SH-SY5Y (cell line): ENCODE measurements around the gene UTP15.

ENCODE experiments used
- GATA2 ChIP-seq: IDR thresholded peaks from 2 replicates; pipeline ENCODE4 v1.6.1; 2011; ENCODE audit warnings: mild to moderate bottlenecking, low read depth, low read length
- GATA3 ChIP-seq: IDR thresholded peaks from 2 replicates; pipeline ENCODE4 v1.6.1; 2011; ENCODE audit warnings: low read depth, mild to moderate bottlenecking, low read length, moderate library complexity

The UTP15 gene, protein sequence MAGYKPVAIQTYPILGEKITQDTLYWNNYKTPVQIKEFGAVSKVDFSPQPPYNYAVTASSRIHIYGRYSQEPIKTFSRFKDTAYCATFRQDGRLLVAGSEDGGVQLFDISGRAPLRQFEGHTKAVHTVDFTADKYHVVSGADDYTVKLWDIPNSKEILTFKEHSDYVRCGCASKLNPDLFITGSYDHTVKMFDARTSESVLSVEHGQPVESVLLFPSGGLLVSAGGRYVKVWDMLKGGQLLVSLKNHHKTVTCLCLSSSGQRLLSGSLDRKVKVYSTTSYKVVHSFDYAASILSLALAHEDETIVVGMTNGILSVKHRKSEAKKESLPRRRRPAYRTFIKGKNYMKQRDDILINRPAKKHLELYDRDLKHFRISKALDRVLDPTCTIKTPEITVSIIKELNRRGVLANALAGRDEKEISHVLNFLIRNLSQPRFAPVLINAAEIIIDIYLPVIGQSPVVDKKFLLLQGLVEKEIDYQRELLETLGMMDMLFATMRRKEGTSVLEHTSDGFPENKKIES

DNA sequence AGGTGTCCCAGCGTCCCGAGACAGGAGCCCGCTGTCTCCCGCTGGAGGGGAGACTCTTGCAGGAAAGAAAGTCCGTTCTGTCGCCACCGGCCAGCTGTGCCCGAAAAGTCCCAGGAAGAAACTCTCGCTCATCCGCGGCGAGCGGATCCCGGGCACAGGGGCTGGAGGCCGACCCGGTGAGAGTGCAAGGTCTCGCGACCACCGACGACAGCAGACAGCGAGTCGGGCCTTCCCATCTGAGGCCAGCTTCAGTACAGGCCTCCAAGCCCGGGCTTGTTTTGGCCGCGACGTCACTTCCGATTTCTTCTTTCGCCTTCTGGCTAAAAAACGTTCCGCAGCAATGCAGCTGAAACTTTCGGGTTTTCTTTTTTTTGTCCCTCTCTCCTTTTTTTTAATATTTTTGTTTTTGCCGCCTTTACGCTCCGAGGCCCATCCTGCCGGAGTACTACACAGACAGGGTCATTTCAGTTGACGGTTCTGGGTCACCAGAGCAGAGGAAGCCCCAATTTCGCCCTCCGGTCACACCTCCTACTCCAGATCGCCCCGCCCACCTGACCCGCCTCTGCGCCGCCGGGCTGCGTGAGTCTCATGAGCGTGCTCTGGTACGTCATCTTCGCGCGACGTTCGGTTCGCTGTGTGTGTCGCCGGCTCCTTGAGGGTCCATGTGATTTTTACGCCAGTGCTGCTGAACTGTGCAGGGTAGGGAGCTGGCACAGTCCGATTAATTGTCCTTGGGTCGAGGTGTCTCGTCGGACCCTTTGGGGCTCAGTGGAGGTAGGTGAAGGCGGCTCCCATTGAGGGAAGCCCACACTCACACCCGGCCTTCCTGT is at the start of gene UTP15, which contains the start of gene ANKRA2:
Gene UTP15 (plus strand): TSS at position 605 of the 830 bp plus-strand sequence. CDS start 1,602 bp downstream, outside the sequence.
Gene ANKRA2 (minus strand): TSS at position 501 of the 830 bp plus-strand sequence. CDS start 2,758 bp downstream, outside the sequence.
- TF ChIP-seq GATA2 (no peak), GATA3 (no peak)

DNA sequence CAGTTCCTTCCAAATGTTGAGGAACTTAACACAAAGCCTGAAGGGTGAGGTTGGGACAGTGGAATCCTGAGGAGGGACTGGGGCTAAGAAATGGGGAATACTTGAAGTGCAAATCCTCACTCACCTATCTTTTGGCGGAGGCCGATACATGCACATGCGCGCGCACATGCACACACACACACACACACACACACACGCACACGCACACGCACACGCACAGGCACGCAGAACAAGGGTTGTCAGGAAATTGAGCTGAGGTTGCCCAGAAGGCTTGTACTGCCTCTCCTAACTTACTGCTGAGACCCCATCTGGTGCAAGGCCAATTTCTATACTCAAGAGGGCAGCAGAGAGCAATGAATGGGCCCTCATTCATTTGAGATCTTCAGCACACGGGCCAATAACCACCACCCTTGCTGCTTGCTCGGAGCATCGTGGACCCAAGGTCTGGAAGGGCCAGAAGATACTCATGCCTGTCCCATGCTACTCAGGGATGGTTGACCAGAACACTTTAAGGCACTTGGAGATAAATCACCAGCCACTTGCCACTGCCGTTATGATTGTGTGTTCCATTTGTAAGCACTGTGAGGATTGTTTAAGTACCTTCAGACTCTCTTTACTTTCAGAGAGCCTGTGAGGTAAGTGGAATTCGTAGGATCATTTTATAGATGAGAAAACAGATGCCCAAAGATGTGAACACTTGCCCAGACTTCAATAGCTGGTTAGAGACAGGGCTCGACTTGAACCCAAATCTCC is 45.8 kb upstream of the UTP15 start:
- TF ChIP-seq GATA2 (no peak), GATA3 (no peak)

DNA sequence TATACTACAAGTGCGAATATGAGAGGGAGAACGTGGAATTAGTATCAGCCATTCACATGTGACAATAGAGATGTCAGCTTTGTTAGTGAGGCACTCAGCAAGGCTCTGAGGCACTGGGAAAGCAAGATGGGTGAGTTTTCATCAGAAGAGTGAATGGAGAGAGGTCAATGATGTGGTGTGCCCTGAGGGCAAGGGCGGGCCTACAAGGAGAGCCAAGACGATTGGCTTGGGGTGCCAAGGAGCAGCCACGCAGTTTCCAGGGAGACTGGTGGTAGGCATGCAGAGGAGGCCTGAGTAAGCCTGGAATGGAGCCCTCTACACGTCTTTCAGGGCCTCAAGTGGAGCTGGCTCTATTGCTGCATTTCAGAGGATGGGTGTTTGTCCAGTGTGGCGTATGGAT is 42.6 kb upstream of the UTP15 start:
- TF ChIP-seq GATA3 (no peak), GATA2 (no peak)

DNA sequence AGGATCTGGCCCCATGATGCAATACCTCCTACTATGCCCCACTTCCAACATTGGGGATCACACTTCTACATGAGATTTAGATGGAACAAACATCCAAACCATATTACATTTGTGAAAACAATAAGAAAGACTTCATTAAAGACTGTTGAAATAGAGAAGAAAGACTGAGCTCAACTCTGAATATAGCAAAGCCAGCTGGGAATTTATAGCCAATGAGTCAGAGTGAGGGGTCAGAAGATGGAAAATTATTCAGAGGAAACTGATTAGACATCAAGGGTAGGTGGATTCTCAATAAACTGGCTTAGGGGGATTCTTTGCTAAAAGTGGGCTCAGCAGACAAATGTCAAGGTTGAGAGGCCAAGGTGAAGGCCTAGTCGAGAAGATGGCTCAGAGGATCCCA is 41.7 kb upstream of the UTP15 start:
- TF ChIP-seq GATA3 = no peak
- TF ChIP-seq GATA2 = no peak

DNA sequence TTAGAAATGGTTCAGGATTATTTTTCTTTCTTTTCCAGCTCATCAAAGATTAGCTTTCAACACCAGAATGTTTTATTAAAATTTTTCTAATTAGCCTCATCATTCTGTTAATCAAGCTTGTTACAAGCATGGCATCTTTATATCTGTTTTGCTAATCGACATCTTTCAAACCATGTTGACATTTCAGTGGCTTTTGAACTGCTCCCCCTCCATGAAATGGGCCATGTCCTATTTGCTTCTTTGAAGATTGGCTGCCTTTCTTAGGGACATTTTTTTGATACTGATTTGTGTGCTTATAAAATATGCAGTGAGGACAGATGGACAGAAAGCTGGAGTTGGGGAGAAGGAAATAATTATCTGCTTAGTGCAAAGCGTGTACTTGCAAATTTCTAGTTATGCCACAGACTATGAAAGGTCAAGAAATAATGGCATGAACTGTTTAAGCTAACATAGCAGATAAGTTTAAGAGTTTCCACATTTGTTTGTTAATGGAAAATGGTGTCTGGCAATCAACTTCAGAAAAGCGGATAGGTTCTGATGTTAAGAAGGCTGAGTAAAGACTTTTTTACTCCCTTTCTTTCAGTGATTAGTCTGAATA is 39.8 kb upstream of the UTP15 start:
- TF ChIP-seq GATA3 (no peak), GATA2 (no peak)

DNA sequence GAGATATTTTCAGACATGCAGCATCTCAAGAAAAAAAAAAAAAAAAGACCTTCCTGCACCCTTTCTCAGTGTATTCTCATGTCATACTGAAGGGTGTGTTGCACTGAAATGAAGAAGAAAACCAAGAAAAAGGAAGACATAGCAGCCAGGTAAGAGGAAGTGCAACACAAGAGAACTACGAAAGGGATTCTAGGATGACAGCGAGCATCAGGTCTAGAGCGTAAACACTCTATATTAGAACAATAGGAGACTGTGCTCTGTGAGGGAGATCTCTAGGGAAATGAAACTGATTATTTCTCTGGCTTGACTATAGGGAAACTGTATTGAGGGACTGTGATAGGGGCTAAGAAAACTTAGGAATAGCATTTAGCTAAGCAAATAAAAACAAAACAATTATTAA is 37.3 kb upstream of the UTP15 start:
- TF ChIP-seq GATA3 (no peak), GATA2 (no peak)

DNA sequence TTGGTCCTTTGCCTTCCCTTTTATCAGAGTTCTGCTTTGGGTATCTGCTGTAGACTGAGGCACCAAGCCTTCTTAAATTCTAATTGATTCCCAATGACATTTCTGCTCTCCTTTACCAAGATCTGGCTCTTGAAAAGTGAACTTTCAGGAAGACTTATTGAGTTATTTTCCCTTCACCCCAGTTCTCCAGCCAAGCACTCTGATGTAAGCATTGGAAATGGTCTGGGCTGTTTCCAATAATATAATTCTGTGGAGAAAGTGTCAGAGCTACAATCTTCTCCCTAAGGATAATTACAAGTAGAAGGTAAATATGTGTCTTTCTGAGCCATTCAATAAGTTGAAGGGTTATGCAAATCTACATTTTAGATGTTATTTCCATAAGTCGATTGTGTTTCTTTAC is 36.5 kb upstream of the UTP15 start:
- TF ChIP-seq GATA3 (no peak), GATA2 (no peak)

DNA sequence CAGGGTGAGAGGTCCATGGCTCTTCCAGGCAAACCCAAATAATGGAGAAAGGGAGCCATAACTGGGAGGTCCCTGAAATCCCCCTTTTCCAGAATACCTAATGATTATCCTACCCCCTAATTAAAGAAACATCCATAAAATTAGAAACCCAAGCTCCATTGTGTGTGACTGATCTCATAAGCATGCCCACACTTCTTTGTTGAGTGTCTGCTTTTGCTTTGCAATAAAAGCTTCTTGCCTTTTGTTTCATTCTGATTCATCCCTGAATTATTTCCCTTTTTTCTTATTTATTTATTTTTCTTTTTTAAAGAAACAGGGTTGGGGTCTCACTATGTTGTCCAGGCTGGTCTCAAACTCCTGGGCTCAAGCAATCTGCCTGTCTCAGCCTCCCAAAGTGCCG is 34.2 kb upstream of the UTP15 start:
- TF ChIP-seq GATA3 = no peak
- TF ChIP-seq GATA2 = no peak

DNA sequence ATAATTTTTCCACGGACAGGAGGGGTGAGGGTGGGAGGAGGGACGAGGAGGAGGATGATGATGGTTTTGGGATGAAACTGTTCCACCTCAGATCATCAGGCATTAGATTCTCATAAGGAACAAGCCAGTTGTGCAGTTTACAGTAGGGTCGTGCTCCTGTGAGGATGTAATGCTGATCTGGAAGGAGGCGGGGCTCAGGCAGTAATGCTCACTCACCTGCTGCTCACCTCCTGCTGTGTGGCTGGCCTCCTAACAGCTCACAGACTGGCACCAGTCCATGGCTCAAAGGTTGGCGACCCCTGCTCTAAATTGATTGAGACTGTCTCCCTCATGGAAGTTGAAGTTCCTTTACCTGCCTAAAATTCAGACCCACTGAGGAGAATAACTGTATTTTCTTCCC is 33.3 kb upstream of the UTP15 start:
- TF ChIP-seq GATA2 = no peak

DNA sequence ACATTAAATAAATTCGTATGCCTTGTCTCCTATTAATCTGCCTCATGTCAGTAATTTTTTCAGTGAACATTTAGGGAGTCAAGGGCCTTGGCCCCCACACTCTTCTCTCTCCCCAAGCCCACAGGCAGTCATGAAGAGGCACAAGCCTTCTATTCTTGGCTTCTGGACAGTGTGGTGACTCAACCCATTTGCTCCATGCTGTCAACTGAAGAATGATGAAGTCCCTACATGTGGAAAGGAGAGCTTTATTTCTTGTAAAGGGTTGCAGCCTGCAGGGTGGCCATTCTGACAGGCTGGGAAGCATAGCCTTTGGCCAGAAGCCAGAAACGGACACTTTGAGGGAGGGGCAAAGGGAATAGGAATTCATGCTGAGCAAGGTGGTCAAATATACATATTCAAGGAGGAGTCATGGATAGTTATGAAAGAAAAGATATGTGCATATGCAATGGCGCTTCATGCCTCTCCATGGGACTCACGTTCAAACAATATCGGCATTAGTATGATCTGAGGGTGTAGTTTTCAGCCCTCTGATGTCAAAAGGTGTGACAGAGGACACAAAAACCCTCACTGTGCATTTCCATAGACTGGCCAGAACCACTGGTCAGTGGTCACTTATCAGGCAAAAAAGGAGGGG is 31.4 kb upstream of the UTP15 start:
- TF ChIP-seq GATA3 = no peak
- TF ChIP-seq GATA2 = no peak

DNA sequence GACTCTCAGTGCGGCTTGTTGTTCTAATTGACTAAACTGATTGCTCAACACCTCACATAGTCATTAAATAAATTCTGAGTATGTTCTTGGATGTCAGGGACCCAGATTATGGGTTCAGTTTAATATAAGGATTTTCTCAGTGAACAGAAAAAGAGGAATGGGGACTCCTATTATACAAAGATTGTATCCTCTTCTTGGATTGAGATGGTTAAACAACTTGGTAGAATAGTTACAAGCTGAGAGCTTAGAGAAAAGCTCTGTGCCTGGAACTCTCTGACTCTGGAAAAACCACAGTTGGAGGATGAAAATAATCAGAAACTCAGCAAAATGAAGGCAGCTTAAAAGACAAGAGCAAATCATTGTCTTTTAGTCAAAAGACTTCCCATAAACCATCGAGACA is 30.6 kb upstream of the UTP15 start:
- TF ChIP-seq GATA3 (no peak), GATA2 (no peak)

DNA sequence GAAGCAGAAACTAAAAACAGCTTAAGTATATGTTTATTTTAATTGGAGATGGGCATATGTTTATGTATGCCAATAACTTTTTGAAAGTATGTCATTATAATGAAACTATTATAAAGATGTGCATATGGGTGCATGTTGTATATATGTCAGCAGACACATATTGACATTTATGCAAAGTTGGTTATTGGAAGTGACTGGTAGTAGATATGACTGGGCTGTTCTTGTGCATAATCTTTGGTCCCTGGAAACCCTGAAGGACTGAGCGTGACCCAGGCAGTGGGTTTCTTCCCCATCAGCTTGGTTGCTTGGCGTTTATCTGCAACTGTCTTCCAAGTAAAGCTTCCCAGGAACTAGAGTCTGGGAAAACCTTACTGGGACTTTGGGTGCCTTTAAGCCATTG is 25.8 kb upstream of the UTP15 start:
- TF ChIP-seq GATA3 (no peak), GATA2 (no peak)

DNA sequence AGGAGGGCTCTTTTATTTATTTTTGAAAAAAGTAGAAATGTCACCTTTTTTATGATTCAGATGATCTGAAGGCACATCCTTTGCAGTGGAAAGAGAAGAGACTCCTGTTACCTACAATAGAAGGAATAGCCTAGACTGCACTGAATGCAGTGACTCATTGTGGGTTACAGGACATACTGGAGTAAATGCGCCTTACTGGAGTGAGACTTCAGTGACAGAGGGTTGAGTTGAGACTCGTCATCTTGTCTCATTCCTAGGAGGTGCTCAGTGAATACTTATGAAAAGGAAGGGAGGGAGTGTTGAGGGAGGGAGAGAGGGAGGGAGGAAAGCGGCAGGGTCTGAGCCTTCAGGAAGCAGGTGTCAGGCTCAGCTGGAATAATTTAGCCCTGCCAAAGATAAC is 25.4 kb upstream of the UTP15 start:
- TF ChIP-seq GATA2 = no peak
- TF ChIP-seq GATA3 = no peak

DNA sequence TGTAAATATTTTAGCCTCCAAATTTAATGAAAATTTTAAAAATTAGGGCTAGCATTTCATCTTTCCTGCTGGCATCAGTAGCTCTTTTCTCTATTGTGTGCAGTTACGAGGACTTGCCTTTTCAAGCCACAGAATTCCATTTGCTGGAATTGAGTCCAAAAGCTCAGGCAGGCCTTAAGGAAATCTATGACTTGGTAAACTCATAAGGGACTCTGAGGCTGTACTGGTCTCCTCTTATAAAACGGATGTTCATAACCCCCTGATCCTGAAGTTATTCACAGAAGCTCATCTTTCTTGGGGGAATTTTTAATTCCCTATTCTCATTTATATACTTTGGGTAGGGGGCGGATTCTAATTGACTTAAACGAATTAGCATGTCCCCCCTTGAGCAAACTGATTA is 23.5 kb upstream of the UTP15 start:
- TF ChIP-seq GATA3 = no peak
- no peak for TF ChIP-seq GATA2
